NCI-H2029 (cell line): Measurements from ENCODE around the gene DAND5.

Experiments used
- DNase-seq: peaks from one replicate; lab custom pipeline; 2025; lab: John Stamatoyannopoulos, UW

The DAND5 gene

DNA sequence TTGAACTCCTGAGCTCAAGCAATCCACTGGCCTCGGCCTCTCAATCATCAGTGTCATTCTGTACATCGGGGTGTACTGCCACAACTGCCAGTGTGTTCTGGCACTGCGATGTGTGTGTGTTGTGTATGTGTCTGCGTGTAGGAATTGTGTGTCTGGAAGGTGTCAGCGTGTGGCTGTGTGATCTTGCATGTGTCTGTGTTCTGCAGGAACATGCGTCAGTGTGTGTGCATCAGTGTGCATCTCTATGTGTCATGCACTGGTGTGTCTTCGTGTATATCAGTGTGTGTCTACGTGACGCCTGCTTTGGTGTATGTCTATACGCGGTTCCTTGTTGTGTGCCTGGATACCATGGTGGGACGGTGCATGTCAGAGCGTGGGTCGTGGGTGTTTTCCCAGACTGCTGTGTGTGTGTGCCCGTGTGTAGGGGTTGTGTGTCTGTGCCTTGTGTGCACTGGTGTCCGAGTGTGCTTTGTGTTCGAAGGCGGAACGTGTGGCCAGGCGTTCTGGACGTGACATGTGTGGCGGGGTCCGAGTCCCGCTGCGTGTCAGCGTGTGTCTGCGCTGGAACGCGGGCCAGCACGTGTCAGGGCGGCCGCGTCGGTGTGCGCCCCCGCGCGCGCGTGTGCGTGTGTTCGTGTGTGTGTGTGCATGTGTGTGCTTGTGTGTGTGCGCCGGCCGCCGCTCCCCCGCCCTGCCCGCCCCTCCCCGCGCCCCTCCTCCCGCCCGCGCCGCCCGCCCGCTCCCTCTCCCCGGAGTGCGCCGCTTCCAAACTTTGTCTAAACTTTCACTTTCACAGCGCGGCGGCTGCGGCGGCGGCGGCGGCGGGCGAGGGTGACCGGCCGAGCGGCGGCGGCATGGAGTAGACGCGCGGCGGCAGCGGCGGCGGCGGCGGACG is 25.6 kb downstream of the DAND5 start, which contains the start of gene NFIX:
TSS of gene NFIX (plus strand) at position 775 of the 895 bp plus-strand sequence. CDS start 363 bp downstream, outside the sequence.
- no peak for DNase-seq

- no peak for DNase-seq
These were observed 26.4 kb downstream of the DAND5 start for GRCh38 chr19:12995596-12996405.

DNA sequence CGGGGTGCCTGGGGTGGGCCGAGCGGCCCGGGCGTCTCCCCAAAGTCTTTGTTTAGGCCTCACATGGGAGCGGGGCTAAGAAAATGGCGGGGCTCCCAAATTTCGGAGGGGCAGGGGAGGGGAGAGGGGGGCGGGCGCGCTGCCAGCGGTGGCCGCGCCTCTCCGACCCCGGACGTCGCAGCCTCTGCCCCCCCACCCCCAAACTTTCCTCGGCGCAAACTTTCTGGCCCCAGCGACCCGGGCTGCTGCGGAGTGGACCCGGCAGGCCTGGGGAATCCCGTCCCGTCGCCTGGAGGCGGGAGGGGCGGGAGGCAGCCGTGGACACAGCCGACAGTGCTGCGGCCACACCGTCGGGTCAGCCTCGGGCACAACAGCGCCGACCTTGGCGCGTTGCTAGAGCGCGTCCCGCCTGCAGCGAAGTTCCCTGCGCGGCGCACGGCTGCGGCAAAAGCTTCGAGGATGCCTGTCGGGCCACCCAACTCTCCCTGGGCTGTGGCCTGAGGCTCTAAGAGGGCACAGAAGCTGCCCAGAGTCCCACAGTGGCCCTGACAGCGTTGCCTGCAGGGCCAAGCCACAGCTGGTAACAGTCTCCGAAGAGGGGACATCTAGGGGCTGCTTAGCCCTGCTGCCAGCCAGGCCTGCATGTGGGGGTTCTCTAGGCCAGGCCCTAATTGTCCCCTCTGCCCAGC is 27.2 kb downstream of the DAND5 start:
- DNase-seq, result no peak

- no peak for DNase-seq
These were observed 28.0 kb downstream of the DAND5 start for GRCh38 chr19:12997179-12997966.

GRCh38 chr19:12997967-12998940 is 28.9 kb downstream of the DAND5 start:
- DNase-seq, result no peak

- no peak for DNase-seq
These were observed 31.8 kb downstream of the DAND5 start for GRCh38 chr19:13001166-13001501.

GRCh38 chr19:13001502-13002165 is 32.3 kb downstream of the DAND5 start:
- DNase-seq, result no peak

- DNase-seq, result no peak
These were observed 33.0 kb downstream of the DAND5 start for GRCh38 chr19:13002166-13002898.

GRCh38 chr19:13003081-13003480 is 33.7 kb downstream of the DAND5 start:
- no peak for DNase-seq

DNA sequence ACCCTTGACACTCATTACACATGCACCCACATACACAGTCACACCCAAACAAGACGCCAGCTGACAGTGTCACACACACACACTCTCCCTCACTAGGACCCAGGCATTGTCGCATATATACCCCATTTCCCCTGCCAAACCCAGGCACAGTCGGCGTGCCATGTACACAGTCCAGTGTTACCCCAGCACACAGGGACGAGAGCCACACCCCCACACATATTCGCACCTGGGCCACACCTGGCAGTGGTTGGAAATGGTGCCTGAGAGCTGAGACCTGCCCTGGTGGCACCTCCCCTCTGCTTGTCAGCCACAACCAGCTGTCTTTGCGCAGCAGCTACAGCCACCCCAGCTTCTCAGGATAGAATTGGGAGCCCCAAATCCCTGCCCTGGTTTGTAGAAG is 34.9 kb downstream of the DAND5 start:
- no peak for DNase-seq

DNA sequence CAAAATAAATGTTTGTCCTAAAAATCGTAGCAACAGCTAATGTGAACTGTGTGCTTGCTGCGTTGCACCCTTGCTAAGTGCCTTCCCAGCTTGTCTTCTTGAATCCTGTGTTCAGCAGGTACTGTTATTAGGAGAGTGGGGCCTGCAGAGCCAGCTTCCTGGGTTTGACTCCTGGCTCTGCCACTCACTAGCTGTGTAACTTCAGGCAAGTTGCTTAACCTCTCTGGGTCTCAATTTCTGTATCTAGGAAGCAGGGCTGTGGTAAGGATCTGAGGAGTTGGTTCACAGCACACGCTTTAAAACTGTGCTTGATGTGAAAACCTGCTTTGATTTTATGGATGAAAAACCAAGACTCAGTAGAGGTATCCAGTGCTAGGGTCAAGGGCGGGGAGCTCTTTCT is 35.9 kb downstream of the DAND5 start:
- DNase-seq, result no peak

DNA sequence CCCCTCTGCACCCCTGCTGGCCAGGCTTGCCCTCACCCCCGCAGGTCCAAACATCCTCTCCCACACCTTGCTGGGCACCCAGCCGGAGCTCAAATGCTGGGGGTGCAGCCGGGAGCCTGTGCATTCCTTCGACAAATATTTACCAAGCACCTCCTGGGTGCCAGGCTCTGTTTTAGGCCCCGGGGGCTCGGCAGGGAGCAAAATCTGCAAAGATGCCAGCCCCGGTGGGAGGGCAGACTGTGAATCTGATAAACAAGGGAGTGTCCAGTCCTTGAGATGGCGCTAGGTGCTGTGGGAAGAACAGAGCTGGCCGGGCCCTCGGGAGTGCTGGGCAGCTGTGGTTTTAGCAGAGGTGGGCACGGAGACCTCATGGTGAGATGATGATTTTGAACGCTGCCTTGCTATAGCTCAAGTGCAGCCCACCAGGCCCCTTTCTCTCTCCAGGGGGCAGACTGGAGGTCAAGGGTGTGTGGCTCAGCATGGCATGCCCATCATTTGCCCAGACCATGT is 36.5 kb downstream of the DAND5 start:
- DNase-seq, result no peak

DNA sequence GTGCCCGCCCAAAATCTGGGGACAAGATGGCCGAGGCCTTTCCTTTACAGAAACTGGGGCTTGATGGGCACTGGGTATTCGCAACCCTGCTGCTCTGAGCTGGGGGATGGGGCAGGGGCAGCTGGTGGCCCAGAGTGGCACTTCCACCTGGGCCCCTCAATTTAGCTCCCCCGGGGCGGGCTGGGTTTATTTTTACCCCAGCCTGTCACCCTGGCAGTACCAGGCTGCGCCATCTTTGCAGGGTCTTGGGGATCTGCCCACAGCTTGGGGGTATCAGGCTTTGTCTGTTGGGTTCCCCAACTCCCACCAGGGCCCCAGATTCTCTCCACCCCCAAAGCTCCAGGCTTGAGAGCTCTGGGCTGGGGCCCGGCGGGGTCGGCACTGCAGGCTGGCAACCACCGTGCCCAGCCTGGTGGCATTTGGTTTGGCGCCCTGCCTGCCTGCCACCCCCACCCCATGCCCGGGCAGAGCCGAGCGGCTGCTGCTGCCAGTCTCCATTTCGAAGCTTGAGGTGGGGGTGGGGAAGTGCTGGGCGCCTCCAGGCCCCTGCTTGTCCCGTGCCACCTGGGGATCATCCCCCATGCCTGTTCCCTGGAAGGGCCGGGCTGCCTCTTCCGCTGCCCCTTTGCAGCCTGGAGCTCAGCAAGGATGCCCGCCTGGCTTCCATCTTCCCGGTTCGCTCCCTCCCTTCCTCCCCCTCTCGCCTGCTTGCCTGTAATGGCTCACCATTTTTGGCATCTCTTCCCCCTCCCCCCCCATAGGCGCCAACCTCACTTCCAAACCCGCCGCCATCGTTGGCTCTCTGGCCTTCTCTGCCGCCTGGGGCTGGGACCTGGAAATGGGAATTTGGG is 37.3 kb downstream of the DAND5 start:
- DNase-seq, result no peak

- DNase-seq, result no peak
These were observed 38.1 kb downstream of the DAND5 start for GRCh38 chr19:13007292-13008045.

DNA sequence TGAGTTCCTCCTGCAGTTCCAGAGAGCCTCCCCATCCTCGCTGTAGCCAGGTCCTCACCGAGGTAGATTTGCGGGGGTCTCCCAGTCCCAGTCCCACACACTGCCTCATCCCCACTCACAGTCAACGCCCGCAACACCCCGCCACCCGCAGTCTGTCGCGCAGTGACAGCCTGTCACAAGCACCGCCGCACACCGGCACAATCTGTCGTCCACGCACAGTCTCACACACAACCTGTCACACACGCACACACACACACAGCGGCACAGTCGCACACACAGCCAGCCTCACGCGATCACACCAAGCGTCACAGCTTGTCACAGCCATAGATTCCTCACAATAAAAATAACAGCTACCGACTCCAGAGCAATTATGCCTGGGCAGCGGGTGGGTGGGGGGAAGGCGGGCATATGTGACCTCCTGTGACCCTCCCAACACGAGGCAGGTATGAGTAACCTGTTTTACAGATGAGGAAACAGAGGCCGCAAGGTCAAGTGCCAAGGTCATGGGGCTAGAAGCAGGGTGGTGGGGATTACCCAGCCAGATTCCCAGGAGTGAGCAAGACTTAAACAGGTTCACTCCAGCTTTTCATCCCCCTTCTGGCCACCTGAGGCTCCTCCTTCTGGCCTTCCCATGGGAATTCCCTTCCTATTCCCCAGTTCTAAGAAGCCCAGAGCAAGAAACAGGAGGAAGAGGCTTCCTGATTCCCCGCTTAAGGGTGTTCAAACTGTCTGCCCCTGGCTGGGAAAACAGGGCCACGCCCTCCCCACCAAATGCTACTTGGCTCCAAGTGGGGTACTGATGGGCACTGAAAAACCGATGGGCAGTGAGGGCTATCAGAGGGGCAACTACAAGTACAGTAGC is 39.8 kb downstream of the DAND5 start:
- DNase-seq, result no peak
